ENCODE measurements around the gene PRM1.

DNA sequence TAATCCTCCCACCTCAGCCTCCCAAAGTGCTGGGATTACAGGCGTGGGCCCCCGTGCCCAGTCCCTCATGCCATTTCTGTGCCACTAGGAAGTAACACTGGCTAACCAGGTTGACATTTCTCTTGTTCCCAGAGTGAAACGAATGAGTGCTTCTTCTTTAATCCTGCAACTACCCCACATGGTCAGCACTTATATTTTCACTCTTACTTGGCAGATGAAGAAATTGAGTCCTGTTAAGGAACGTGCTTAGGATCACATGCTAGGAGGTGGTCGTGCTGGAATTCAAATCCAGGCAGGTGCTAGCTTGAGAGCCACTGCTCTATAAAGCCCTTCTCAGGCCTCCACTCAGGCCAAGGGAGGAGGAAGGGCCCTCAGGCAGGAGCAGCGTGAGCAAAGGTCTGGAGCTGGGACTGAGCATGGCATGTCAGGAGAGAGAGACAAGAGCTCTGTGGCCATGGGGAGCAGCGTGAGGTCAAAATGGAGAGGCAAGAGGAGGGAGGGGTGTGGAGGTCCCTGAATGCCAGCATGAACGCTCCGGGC, 45.7 kb upstream of the PRM1 start:
- no peak for TF ChIP-seq CTCF (conservative IDR thresholded peaks at IDR 0.05; ENCODE audit: low read depth, low read length)
- no peak for TF ChIP-seq USF2 (IDR thresholded peaks at IDR 0.05; ENCODE audit: low read depth, low read length)
